GM19351 (cell line): ENCODE results near the gene ZNF629.
"Not testable (repeated sequence)": the region's sequence is repeated elsewhere in the genome, so short reads cannot be mapped to it uniquely, and the experiment has no call there.

Experiments used
- ATAC-seq: cut with Tn5 transposase; IDR thresholded peaks from one replicate; pipeline ENCODE4 v1.9.1; 2021; ENCODE audit warnings: mild to moderate bottlenecking, moderate library complexity; ENCODE audit not compliant: unreplicated experiment

ZNF629 gene

GRCh38 chr16:30786936-30787612 lies at the start of gene ZNF629:
Gene ZNF629, minus strand, starts transcription at chr16:30787205. Its CDS starts 2,723 bp downstream, at chr16:30784482.
- no peak for ATAC-seq

GRCh38 chr16:30834130-30834740 lies 47.2 kb upstream of the ZNF629 start:
- ATAC-seq = no peak

DNA sequence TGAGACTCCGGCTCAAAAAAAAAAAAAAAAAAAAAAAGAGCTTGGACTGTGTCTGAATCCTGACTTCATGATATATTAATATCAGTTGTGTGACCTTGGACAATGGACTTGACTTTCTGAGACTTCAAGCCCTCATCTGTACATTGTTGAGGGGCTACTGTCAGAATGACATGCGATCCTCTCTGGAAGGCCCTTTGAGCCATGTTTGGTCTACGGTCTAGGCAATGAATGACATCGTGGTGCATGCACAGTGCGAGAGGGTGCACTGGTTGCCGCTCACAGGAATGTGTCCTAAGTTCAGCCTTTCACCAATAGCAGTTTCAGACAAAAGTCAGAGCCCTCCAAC lies 43.0 kb upstream of the ZNF629 start:
- no peak for ATAC-seq

DNA sequence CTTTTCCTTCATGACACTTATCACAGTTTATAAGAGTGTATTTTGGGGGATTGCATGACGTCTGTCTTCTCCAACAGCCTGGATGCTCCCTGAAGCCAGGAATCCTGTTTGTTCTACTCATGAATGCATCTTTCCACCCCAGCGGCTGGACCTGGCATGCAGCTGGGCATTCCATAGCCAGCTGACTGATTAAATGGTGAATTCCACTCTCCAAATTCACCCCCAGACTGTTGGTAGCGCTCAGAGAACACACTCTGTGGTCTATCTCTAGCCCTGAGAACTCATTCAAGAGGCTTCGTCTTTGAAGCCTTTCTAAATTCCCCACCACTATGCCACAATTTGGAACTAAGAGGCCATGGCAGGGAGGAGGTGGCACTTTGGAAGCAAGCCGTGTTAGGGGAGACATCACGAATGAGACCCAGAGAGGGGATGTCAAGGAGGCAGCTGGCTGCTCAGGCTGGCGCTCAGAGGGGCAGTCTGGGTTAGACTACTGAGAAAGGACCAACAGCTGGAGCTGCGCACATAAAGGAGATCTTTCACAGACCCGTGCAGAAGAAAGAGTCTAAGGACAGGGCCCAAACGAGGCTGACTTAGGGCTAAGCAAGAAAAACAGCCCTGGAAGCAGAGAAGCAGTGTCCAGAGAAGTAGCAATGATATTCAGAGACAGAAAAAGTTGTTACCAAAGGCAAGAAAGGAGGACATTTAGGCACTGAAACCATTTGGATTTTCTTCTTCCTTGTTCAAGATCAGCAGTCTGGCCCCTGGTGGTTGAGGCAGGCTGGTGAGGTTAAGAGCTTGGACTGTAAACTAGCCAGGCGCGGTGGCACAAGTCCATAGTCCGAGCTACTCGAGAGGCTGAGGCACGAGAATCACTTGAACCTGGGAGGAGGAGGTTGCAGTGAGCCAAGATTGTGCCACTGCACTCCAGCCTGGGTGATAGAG lies 42.4 kb upstream of the ZNF629 start:
- no peak for ATAC-seq

DNA sequence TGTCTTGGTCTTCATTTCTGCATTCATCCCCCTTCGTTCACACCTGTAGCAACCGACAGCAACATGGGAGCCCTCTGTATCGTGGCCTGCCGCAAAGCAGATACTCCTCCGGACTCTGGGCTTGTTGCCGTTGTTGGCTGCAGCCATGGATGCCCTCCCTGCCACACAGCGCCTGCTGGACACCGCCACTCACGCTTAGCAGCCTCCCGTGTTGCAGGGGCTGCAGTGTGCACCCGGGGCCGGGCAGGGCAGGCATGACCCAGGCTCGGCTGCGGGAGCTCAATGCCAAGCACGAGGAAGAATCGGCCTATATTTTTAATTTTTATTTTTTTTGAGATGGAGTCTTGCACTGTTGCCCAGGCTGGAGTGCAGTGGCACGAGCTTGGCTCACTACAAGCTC lies 34.9 kb upstream of the ZNF629 start:
- no peak for ATAC-seq

DNA sequence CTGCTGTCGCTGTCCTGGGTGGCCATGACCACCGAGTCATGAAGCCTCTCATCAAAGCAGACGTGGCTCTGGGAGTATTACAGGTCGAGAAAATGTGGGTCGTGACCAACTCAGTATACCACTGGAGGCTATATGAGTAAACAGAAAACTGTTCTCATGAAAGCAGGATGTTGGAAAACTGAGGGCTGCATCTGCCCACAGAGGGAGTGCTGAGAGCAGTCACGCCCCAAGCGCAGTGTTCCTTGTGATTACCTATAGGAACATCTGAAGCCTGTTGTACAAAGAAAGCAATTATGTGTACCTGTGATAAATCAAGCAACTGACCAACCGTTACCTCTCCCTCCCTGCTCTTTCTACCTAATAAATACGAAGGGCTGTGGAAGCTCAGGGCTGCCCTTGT lies 34.4 kb upstream of the ZNF629 start:
- ATAC-seq = not testable (repeated sequence)

- ATAC-seq = no peak
Observed at GRCh38 chr16:30820952-30821421, 34.0 kb upstream of the ZNF629 start.

- ATAC-seq = no peak
Observed at GRCh38 chr16:30816769-30817168, 29.8 kb upstream of the ZNF629 start.

DNA sequence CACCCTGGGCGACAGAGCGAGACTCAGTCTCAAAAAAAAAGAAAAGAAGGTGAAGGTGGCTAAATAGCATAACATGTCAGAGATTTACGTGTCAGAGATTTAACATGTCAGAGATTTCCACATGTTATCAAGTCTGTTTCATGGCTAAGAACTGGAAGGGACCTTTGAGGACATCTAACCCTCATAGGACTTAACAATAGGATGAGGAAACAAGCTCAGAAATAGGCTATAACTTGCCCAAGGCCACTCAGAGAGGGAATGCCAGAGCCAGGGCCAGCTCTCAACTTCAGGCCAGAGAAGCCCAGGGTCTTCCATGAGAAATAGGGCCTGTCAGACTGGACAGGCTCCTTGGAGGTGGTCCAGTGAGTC lies 26.8 kb upstream of the ZNF629 start:
- ATAC-seq = peak; percentile 16

DNA sequence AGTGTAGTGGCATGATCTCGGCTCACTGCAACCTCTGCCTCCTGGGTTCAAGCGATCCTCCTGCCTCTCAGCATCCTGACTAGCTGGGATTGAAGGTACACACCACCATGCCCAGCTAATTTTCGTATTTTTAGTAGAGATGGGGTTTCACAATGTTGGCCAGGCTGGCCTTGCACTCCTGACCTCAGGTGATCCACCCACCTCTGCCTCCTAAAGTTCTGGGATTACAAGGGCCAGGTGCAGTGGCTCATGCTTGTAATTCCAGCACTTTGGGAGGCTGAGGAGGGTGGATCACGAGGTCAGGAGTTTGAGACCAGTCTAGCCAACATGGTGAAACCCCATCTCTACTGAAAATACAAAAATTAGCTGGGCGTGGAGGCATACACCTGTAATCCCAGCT lies 22.7 kb upstream of the ZNF629 start:
- not testable (repeated sequence) for ATAC-seq

DNA sequence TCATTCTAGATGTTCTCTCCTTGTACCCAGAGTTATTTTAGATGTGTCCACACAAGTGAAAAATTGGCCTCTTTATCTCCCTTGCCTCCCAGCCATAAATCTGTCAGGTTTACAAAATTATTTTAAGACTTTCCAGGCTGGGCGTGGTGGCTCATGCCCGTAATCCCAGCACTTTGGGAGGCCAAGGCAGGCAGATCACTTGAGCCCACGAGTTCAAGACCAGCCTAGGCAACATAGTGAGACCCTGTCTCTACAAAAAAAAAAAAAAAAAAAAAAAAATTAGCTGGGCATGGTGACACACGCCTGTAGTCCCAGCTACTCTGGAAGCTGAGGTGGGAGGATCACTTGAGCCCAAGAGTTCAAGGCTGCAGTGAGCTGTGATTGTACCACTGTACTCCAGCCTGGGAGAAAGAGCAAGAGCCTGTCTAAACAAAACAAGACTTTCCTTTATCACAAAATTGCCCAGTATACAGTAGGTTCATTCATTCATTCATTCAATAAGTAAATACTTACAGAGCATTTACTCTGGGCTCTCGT lies 22.0 kb upstream of the ZNF629 start:
- ATAC-seq = not testable (repeated sequence)

DNA sequence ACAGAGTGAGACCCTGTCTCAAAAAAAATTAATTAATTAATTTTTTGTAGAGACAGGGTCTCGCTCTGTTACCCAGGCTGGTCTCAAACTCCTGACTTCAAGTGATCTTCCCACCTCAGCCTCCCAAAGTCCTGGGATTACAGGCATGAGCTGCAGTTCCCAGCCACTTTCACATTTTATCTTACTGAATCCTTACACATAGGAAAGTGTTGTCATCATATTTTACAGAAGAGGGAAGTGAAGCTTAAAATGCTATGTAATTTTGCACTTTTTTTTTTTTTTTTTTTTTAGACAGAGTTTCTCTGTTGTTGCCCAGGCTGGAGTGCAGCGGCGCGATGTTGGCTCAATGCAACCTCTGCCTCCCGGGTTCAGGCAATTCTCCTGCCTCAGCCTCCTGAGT lies 21.1 kb upstream of the ZNF629 start:
- ATAC-seq = no peak

GRCh38 chr16:30805370-30806169 lies 18.6 kb upstream of the ZNF629 start:
- no peak for ATAC-seq

- no peak for ATAC-seq
Observed at GRCh38 chr16:30805056-30805369, 18.0 kb upstream of the ZNF629 start.

- no peak for ATAC-seq
Observed at GRCh38 chr16:30802936-30803335, 15.9 kb upstream of the ZNF629 start.

DNA sequence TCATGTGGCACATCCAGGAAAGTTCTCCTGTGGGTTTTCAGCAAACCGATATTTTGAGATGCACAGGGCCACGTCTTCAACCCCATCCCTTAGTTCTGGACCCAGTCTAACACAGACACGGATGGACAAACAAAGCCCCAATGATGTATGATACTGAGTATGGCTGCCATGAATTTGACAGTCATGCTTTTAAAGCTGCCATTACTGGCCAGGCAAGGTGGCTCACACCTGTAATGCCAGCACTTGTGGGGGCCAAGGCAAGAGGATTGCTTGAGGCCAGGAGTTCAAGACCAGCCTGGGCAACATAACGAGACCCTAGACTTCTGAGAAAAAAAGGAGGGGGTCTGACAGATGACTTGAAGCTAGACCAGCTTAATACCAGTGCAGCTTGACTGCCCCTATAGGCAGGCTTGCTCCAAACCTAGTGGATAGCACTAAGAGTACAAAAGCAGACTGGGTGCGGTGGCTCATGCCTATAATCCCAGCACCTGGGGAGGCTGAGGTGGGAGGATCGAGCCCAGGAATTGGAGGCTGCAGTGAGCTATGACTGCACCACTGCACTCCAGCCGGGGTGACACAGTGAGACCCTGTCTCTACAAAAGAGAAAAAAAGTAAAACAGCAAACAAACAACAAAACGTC lies 10.8 kb upstream of the ZNF629 start:
- ATAC-seq = no peak

- no peak for ATAC-seq
Observed at GRCh38 chr16:30794634-30795033, 7.6 kb upstream of the ZNF629 start.

- ATAC-seq = no peak
Observed at GRCh38 chr16:30793508-30794069, 6.6 kb upstream of the ZNF629 start.

GRCh38 chr16:30787613-30788378 lies 791 bp upstream of the ZNF629 start:
- ATAC-seq = no peak
